ENCODE results near the gene THADA.
A peak's percentile ranks its signal among the peaks of the same experiment; 100 is the strongest.

The THADA gene

DNA sequence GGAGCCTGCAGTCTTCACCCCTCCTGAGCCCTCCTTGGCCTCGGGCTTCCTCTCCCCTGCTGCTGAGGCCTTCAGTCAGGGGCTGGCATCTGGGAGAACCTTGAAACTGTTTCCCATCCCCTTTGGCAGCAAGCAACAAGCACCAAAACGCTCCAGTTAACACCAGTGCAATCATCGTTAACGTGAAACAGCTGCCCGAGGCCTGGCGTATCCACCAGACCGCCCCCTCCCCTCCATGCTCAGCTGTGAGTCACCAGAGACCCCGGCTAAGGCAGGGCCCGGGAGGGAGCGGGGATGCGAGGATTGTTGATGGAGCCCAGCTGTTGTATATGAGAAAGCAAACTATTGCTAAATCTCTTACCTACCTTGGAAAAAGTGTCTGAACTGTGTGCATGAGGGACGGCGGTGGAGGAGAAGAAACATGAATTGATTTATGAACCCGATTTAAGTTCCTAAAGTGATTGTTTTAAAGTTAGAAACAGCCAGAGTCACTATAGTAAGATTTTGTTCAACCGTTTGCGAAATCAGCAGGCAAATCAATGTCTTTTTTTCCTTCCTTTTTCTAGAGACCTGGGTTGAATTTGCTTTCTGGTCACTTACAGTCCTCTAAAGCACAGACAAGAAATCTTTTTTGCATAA lies 374.6 kb downstream of the THADA start:
- DNase-seq, result peak; percentile 42
- ATAC-seq, result no peak

GRCh38 chr2:43220760-43221123 lies 375.1 kb downstream of the THADA start:
- ATAC-seq (no peak), DNase-seq (no peak)

- peak; percentile 26 for ATAC-seq
Observed at GRCh38 chr2:43220229-43220751, 375.5 kb downstream of the THADA start.

GRCh38 chr2:43219383-43220228 lies 376.2 kb downstream of the THADA start:
- peak; percentile 79 for DNase-seq
- peak; percentile 56 for ATAC-seq

More at GRCh38 chr2:43220229-43220751, 375.5 kb downstream of the THADA start:
- no peak for DNase-seq

DNA sequence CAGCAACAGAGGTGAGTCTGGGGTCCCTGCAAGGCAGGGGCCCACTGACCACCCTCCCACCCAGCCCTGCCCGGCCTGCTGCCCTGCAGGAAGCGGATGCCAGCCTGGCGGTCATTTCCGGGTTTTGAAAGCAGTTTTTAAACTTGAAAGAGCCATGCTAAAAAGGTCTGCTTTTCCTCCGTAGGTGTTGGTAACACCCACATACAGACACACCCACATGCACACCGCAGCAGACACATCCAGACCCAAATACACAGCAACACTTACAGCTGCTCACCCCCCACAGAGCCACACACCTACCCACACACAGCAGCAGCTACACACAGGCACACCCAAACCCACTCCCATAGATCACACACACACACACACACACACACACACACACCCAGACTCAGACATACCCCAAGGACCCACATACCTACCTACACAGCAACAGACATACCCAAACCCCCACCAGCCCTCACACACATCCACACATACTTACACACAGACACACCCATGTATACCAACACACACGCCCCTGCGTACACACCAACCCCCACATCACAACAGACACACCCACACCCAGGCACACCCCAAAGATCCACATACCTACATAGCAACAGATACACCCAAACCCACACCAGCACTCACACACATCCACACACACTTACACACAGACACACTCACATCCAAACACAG lies 377.0 kb downstream of the THADA start:
- peak; percentile 55 for DNase-seq
- peak; percentile 11 for ATAC-seq

- no peak for ATAC-seq
Observed at GRCh38 chr2:43218155-43218701, 377.6 kb downstream of the THADA start.

GRCh38 chr2:43217228-43218154 lies 378.3 kb downstream of the THADA start:
- ATAC-seq (no peak), DNase-seq (no peak)

More at GRCh38 chr2:43218155-43218701, 377.6 kb downstream of the THADA start:
- no peak for DNase-seq

- ATAC-seq (no peak), DNase-seq (no peak)
Observed at GRCh38 chr2:43216629-43217028, 379.2 kb downstream of the THADA start.

- ATAC-seq, result no peak
- DNase-seq, result no peak
Observed at GRCh38 chr2:43215673-43216255, 380.1 kb downstream of the THADA start.

- DNase-seq, result no peak
- ATAC-seq, result no peak
Observed at GRCh38 chr2:43214253-43214652, 381.6 kb downstream of the THADA start.

GRCh38 chr2:43212931-43213330 lies 382.9 kb downstream of the THADA start:
- ATAC-seq, result no peak
- no peak for DNase-seq

- ATAC-seq, result no peak
- DNase-seq, result no peak
Observed at GRCh38 chr2:43212216-43212835, 383.5 kb downstream of the THADA start.

- DNase-seq (peak; percentile 54), ATAC-seq (peak; percentile 53)
Observed at GRCh38 chr2:43210467-43211303, 385.2 kb downstream of the THADA start.

DNA sequence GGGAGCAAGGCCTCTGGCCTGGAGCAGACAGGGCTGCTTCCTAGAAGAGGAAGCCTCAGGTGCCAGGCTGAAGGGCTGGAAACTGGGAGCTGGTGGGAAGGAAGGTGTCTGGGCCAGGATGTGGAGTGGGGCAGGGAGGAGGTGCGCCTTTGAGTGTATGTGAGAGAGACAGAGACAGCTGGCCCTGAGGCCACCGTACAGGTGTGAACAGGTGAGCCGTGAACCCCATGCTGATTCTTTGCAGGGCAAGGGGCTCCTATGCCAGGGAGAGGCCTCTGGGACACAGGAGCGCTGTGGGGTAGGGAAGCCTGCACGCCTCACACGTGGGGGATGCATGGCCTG lies 385.7 kb downstream of the THADA start:
- no peak for DNase-seq

GRCh38 chr2:43209204-43209717 lies 386.6 kb downstream of the THADA start:
- ATAC-seq, result no peak
- no peak for DNase-seq

More for the DNA sequence above, 385.7 kb downstream of the THADA start:
- no peak for ATAC-seq

GRCh38 chr2:43207553-43208300 lies 388.1 kb downstream of the THADA start:
- ATAC-seq, result no peak
- DNase-seq, result no peak

DNA sequence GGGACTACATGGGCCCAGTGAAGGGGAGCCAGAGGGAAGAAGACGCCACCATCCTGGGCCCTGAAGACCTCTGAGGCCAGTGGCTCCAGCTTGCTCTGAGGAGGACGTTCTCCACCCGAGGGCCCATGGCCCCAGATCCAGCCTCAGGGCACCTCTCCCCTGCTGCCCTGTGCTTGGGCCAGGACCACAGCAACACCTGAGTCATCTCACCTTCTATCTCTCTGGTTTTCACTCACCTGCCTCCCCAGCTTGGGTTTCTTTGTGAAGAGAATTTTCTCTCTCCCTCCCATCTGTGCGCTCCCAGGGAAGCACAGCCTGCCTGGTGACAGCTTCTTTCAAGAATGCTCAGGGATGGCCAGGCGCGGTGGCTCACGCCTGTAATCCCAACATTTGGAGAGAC lies 389.2 kb downstream of the THADA start:
- ATAC-seq (no peak), DNase-seq (no peak)

GRCh38 chr2:43203373-43203772 lies 392.5 kb downstream of the THADA start:
- DNase-seq (no peak), ATAC-seq (no peak)

GRCh38 chr2:43202289-43202688 lies 393.5 kb downstream of the THADA start:
- ATAC-seq (no peak), DNase-seq (no peak)

Measured in stimulated activated naive CD8-positive, alpha-beta T cell treated with anti-CD3 and anti-CD28 coated beads, Interleukin-15, Interleukin-2, amounts not matched to agents 100 U/mL and 50 U/mL, for 24 hours (primary cell).